HG03025 (cell line): ENCODE measurements around the gene CDK2.

Experiments used
- ATAC-seq: cut with Tn5 transposase; IDR thresholded peaks from one replicate; pipeline ENCODE4 v1.9.1; 2021; ENCODE audit warnings: mild to moderate bottlenecking, moderate library complexity; ENCODE audit not compliant: unreplicated experiment, low FRiP score

CDK2 gene

DNA sequence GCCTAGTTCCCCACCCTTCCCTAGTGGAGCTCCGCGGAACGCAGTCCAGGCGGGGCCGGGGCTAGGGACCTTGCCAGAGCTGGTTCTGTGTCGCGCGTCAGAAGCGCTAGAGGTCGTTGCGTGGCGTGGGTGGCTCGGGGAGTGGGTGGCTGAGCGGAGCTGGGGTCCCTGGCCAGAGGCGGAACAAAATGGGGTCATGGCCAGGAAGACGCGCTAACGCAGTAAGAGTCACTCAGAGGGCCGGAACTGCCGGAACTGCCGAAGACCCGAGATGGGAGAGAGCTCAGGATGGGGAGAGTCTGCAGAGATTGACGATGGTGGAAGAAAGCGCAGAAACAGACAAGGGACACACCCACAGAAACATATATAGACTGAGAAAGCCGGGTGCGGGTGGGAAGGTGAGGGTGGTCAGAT lies 30.9 kb upstream of the CDK2 start:
- no peak for ATAC-seq

DNA sequence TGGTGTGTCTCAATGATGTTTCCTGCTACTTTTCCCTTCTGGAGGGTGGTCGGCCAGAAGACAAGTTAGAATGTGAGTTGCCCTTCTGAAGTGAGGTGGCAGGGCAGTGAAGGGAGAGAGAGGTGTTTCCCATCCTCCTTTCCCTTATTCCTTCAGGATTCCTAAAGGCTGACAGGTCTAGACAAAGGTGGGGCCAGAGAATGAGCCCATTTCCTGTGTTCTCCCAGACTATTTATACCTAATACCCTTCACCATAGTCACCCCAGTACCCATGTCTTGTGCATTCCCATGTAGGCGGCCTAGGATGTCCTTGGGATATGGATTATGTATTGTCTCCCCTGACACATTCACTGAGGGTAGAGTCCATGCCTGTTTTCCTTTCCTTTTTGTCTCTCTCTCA lies 28.6 kb upstream of the CDK2 start:
- ATAC-seq, result no peak

DNA sequence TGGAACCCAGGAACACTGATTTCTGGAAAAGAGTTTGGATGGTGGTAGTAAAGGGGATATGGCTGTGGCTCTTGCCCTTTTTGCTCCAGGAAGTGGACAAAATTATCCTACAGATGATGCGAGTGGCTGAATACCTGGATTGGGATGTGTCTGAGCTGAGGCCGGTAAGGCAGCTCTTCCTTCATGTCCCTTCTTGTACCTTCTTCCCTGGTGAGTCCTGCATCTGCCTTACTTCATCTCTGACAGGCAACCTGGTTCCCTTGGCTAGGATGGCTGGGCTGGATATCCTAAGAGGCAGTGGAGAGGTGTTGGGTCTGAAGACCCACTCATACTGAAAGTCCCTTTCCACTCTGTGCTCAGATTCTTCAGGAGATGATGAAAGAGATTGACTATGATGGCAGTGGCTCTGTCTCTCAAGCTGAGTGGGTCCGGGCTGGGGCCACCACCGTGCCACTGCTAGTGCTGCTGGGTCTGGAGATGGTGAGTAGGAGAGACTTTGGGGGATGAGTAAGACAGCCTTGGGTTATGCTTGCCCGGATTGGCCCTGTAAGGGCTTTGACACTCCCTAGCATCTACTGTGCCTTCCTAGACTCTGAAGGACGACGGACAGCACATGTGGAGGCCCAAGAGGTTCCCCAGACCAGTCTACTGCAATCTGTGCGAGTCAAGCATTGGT lies 27.7 kb upstream of the CDK2 start:
- ATAC-seq, result no peak

GRCh38 chr12:55940065-55940732 lies 26.4 kb upstream of the CDK2 start:
- ATAC-seq, result peak; percentile 90

GRCh38 chr12:55942055-55942454 lies 24.6 kb upstream of the CDK2 start:
- ATAC-seq, result no peak

GRCh38 chr12:55942577-55943136 lies 24.0 kb upstream of the CDK2 start:
- no peak for ATAC-seq

DNA sequence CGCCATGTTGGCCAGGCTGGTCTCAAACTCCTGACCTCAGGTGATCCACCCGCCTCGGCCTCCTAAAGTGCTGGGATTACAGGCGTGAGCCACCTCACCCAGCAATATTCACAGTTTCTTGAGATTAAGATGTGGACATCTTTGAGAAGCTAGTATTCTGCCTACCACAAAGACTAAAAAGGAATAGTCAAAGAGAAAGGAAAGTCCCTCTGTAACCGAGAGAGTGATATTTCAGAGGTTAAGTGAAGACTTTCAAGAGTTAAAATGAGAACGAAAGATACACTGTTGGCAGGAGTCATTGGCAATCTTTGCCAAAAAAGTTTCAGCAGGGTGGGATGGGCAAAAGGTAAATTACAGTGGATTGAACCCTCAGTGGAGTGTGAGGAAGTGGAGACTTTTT lies 20.1 kb upstream of the CDK2 start:
- ATAC-seq, result no peak

DNA sequence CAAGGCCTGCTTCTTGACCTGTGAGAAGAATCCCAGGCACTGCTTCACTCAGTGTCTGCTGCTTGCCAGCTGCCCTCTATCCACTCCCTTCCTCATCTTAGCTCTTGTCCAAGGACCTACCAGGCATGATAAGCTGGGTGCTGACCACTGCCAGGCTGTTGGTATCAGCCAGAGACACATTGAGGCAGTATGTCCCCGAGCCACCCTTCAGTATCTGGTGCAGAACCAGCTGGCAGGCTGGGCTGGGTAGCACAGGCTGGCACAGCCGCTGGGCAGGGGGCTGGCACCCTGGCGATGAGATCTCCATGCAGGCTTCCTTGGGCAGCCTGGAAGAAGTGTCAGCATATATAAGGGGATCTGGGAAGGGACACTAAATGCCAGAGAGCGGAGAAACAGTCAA lies 11.3 kb upstream of the CDK2 start:
- ATAC-seq, result no peak

DNA sequence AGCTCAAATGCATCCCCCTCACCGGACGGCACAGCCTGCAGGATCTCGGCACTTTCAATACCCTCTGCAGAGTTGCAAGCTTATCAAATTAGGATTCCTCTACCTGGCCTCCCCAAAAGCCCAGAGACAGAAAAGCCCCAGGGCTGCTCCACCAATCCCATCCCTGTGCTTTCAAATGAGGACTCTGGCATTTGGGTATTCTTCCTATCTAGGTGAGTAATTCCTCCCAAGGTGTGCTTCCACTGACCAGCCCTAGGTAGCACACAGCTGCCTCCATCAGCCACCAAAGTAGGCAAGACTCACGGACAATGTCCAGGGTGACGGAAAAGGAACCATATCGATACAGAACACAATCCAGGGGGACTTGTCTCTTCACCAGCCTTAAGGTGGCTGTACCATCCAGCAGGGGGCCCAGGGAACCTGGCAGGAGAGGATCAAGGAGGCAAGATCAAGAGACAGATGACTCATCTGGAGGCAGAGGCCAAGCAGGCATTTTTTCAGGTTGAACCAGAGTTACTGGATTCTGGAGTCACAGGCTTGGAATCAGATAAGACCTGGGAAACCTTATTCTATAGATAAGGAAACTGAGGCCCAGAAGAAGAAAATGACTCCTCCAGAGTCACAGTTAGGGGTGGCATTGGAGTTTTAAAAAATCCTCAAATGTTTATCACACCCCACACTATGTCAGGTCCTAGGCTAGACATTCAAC lies 10.7 kb upstream of the CDK2 start:
- no peak for ATAC-seq

DNA sequence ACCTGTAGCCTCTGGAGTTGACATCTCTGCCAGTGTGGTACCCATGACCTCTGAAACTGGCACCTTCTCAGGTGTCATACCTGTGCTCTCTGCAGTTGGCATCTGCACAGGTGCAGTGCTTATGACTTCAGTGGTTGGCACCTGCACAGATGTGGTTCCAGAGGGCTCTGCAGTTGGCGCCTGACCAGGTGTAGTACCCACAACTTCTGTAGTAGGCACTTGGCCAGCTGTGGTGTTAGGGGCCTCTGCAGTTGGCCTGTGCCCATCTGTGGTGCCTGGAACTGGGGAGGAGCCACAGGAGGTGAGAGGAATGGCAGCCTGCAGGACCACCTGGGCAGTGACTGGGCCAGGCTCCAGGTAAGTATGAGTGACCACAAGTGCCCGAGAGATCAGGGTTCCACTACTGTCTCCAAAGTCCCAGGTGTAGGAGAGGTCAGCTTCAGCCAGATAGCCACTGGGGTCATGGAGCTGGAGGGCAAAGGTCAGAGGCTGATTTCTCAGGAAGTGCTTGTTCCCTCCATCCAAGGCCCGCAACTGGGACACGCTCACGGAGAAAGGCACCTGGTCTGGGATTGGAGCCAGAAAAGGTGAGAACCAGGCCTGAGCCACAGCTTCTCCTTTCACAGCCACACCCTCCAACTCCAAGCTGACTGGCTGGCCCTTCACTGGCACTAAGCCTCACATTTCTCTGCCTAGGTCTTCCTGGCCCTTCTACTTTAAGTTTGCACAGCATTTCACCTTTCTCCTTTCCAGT lies 9.3 kb upstream of the CDK2 start:
- no peak for ATAC-seq

GRCh38 chr12:55963760-55964159 lies 2.9 kb upstream of the CDK2 start:
- no peak for ATAC-seq

GRCh38 chr12:55965240-55965639 lies 1.4 kb upstream of the CDK2 start:
- no peak for ATAC-seq

DNA sequence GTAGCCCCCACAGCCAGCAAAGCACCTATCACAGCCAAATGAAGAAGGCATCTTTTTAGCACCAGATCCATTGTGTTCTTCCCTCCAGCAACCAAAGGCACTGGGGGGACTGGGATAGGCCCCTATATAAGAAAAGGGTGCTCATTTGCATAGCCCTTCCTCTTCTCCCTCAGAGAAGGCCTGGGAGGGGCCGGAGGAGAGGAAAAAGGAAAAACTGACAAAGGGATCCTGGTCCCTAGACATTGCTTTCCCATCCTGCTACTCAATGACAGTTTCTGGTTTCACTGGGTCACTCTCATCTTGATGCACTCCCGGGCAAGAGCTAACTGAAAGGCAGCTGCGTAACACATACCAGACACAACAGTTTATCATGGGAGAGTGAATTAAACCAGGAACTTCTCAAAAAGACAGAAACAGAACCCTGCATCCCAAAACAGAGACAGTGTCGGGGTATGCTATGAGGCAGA lies 656 bp upstream of the CDK2 start, which contains the start of gene PMEL:
Gene PMEL, minus strand, starts transcription at position 102 of the 467 bp plus-strand sequence. Its CDS starts 31 bp downstream, at position 71.
- no peak for ATAC-seq

DNA sequence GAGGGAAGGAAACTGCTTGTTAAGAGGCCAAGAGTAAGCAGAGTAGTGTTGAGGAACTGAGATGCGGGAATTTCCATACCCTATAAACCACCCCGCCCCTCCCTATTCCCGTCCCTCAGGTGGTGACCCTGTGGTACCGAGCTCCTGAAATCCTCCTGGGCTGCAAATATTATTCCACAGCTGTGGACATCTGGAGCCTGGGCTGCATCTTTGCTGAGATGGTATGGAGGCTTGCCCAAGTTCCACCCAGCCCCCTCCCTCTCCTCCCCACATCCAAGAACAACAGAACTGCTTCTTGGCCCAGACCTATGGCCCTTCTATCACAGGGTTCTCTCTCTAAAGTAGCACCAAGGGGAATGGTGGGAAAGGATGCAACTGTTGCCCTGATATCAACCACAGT lies 2.7 kb downstream of the CDK2 start:
- ATAC-seq, result no peak

- ATAC-seq, result no peak
These were observed 4.1 kb downstream of the CDK2 start for GRCh38 chr12:55970775-55971174.

- ATAC-seq, result no peak
These were observed 5.4 kb downstream of the CDK2 start for GRCh38 chr12:55972042-55972441.

GRCh38 chr12:55972456-55972855 lies 5.8 kb downstream of the CDK2 start:
- ATAC-seq, result no peak

GRCh38 chr12:55972911-55973598 lies 6.4 kb downstream of the CDK2 start:
- no peak for ATAC-seq

DNA sequence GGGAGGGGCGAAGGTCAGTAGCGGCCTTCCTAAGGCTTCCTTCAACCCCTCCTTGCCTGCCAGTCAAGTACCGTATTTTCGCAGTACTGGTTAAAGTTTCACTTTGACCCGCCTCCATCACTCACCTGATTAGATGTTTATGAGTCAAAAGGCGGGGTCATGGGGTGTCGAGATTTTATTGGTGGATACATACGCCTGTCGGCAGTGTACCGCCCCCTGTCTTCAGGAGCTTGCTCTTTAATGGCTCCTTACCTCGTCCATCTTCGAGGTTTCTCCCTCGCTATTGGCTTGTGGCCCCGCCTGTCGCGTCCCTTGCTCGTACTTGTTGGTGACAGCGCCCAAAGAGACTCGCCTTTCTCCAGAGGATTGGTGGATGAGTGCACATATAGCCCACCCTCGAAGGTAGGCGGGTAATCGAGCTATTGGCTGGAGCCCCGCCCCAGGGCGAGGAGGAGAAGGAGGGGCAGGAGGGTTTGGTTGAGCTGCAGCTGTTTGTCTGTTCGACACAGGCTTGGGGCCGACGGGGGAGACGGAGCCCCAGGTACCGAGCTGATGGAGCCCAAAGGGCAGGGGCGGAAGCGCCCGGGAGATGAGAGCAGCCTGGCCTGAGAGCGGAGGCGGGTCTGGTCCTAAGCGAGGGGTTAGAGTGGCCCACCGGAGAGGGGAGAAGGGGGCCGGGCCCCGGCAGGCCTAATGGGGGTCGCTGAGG lies 7.1 kb downstream of the CDK2 start, which contains the start of gene RAB5B:
Gene RAB5B, plus strand, starts transcription at position 480 of the 709 bp plus-strand sequence. CDS start 12,883 bp downstream, outside the sequence.
- ATAC-seq, result peak; percentile 91
